Stomach (tissue), 4 donors: ENCODE measurements around the gene MCUB.

Experiments used
- POLR2A ChIP-seq, 4 donors: fragments of 450-650 bp; IDR thresholded peaks; one replicate each; pipeline ENCODE4 v1.6.1; 2016; ENCODE audit warnings: antibody characterized with exemption in 4 of 4, control low read depth in 2 of 4, mild to moderate bottlenecking in 1 of 4, moderate library complexity in 1 of 4
- POLR2AphosphoS5 ChIP-seq, 3 donors: sonication (generic); formaldehyde crosslinking; IDR thresholded peaks; one replicate each; pipeline ENCODE4 v1.6.1; 2016; ENCODE audit warnings: antibody characterized with exemption in 3 of 3
- TF ChIP-seq, protein P1 (sequence below), 7 experiments: fragments of 450-650 bp in 4 of 7; fragments of 200-600 bp in 3 of 7; sonication (generic) in 3 of 7; IDR thresholded peaks; one replicate each; pipeline ENCODE4 v1.5.1; 2016 to 2019; ENCODE audit warnings: antibody characterized with exemption in 7 of 7, control low read depth in 2 of 7, mild to moderate bottlenecking in 1 of 7

DNA sequence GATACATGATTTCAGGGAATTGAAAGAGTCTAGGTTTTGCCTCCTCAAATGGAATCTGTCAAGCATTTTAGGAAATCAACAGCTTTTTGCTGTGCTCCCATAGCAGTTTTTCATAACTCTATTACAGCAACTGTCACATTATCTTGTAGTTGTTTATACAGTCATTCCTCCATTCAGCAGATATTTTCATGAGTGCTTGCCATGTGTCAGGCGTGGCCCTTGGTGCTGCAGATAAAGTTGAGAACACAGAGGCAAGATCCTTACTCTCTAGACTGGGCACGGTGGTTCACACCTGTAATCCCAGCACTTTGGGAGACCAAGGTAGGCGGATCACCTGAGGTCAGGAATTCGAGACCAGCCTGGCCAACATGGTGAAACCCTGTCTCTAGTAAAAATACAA lies 67.3 kb downstream of the MCUB start:
- TF ChIP-seq, protein P1, sequence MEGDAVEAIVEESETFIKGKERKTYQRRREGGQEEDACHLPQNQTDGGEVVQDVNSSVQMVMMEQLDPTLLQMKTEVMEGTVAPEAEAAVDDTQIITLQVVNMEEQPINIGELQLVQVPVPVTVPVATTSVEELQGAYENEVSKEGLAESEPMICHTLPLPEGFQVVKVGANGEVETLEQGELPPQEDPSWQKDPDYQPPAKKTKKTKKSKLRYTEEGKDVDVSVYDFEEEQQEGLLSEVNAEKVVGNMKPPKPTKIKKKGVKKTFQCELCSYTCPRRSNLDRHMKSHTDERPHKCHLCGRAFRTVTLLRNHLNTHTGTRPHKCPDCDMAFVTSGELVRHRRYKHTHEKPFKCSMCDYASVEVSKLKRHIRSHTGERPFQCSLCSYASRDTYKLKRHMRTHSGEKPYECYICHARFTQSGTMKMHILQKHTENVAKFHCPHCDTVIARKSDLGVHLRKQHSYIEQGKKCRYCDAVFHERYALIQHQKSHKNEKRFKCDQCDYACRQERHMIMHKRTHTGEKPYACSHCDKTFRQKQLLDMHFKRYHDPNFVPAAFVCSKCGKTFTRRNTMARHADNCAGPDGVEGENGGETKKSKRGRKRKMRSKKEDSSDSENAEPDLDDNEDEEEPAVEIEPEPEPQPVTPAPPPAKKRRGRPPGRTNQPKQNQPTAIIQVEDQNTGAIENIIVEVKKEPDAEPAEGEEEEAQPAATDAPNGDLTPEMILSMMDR (IDR thresholded peaks at IDR 0.05): no peak
- TF ChIP-seq POLR2AphosphoS5 (IDR thresholded peaks at IDR 0.05) (no peak), POLR2A (IDR thresholded peaks at IDR 0.05) (no peak)
